Measurements from ENCODE around the gene TGFB2.

The TGFB2 gene

DNA sequence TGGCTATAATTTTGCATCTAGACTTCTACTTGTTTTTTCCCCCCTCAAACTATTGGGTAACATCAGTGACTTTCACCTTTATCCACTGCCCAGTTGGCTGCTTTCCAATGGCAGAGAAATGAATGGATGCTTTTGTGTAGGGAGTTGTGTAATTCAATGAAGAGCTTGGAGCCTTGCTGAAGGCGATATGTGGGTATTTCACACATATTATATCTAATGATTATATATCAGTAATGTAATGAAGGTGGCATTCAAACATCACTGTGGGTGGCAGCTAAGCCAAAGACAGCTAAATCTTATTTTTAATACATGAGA, 81.2 kb downstream of the TGFB2 start:
- Histone ChIP-seq H3K9me3 (ENCODE audit: control insufficient read depth, low read length) (peaks cover 3% of the 10 kb centered on the region), H3K27ac (ENCODE audit: low read depth, low read length, severe bottlenecking) (no peak overlapping the region), H3K36me3 (ENCODE audit: control insufficient read depth, insufficient read depth, low read length) (peaks cover 33% of the 10 kb centered on the region), H3K4me3 (ENCODE audit: extremely low read depth, insufficient read depth, low read length, poor library complexity, severe bottlenecking) (no peak overlapping the region), H3K4me1 (ENCODE audit: control insufficient read depth, insufficient read depth, low read length, poor library complexity, severe bottlenecking) (peaks cover 7% of the 10 kb centered on the region)
- no CpG with 5 or more reads among the region's 1 CpG for WGBS, 2 experiments (ENCODE audit: insufficient coverage in 2 of 2)

DNA sequence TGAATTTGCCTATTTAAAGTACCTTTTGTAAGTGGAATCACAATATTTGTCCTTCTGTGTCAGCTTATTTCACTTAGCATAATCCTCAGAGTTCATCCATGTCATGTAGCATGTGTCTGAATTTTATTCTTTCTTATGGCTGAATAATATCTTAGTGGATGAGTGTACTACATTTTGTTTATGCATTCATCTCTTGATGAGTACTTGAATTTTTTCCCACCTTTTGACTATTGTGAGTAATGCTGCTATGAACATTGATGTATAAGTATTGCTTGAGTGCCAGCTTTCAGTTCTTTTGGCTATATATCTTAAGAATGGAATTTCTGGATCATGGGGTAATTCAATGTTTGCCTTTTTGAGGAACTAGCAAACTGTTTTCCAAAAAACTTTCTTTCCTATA, 84.2 kb downstream of the TGFB2 start:
- H3K36me3 ChIP-seq (ENCODE audit: control insufficient read depth, insufficient read depth, low read length): peaks cover 35% of the 10 kb centered on the region
- no peak overlapping the region for H3K4me3 ChIP-seq (ENCODE audit: extremely low read depth, insufficient read depth, low read length, poor library complexity, severe bottlenecking)
- H3K27ac ChIP-seq (ENCODE audit: low read depth, low read length, severe bottlenecking): no peak overlapping the region
- peaks cover 7% of the 10 kb centered on the region for H3K4me1 ChIP-seq (ENCODE audit: control insufficient read depth, insufficient read depth, low read length, poor library complexity, severe bottlenecking)
- H3K9me3 ChIP-seq (ENCODE audit: control insufficient read depth, low read length): peaks cover 3% of the 10 kb centered on the region

DNA sequence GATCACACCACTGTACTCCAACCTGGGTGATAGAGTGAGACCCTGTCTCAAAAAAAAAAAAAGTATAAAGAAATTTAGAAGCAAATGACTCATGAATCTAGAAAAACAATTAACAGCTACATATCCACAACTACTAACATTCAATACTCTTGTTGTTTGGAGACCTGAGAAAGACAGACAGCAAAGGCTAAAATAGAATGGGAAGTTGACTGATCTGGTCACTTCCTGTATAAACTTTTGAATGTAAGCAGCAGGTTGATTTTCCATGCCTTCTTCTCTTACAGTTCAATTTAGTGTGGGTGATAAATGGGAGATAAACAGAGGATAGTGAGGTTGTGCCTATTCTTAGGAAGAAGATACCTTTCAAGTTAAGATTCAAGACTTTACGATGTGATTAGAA, 85.2 kb downstream of the TGFB2 start:
- no peak overlapping the region for H3K4me3 ChIP-seq (ENCODE audit: extremely low read depth, insufficient read depth, low read length, poor library complexity, severe bottlenecking)
- H3K36me3 ChIP-seq (ENCODE audit: control insufficient read depth, insufficient read depth, low read length): peaks cover 45% of the 10 kb centered on the region
- H3K9me3 ChIP-seq (ENCODE audit: control insufficient read depth, low read length): peaks cover 3% of the 10 kb centered on the region
- WGBS, 2 experiments (ENCODE audit: insufficient coverage in 2 of 2): no CpG with 5 or more reads among the region's 1 CpG
- peaks cover 7% of the 10 kb centered on the region for H3K4me1 ChIP-seq (ENCODE audit: control insufficient read depth, insufficient read depth, low read length, poor library complexity, severe bottlenecking)
- no peak overlapping the region for H3K27ac ChIP-seq (ENCODE audit: low read depth, low read length, severe bottlenecking)

DNA sequence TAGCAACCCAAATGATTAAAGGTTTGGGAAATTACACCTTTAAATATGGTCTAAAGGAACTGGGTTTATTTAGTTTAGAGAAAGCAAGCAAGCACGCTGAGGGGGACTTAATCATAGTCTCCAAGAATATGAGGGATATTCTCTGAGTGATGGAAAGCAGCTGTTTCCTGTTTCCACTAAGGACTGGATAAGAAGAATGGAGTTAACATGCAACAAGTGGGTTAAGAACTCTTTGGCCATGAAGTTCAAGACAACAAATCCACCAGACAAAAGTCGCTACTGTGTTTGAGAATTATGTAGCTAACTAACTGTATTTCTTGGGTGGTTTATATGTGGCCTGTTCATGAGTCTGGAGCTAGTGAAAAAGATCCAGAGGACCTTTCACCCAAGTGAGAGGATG, 85.7 kb downstream of the TGFB2 start:
- peak overlapping the region; percentile 11 for H3K27ac ChIP-seq (ENCODE audit: low read depth, low read length, severe bottlenecking)
- H3K4me1 ChIP-seq (ENCODE audit: control insufficient read depth, insufficient read depth, low read length, poor library complexity, severe bottlenecking): peaks cover 7% of the 10 kb centered on the region
- no peak overlapping the region for H3K4me3 ChIP-seq (ENCODE audit: extremely low read depth, insufficient read depth, low read length, poor library complexity, severe bottlenecking)
- WGBS, 2 experiments (ENCODE audit: insufficient coverage in 2 of 2): 89 to 100% methylated on average over 1 of the region's 2 CpGs
- H3K36me3 ChIP-seq (ENCODE audit: control insufficient read depth, insufficient read depth, low read length): peaks cover 50% of the 10 kb centered on the region
- peaks cover 3% of the 10 kb centered on the region for H3K9me3 ChIP-seq (ENCODE audit: control insufficient read depth, low read length)

DNA sequence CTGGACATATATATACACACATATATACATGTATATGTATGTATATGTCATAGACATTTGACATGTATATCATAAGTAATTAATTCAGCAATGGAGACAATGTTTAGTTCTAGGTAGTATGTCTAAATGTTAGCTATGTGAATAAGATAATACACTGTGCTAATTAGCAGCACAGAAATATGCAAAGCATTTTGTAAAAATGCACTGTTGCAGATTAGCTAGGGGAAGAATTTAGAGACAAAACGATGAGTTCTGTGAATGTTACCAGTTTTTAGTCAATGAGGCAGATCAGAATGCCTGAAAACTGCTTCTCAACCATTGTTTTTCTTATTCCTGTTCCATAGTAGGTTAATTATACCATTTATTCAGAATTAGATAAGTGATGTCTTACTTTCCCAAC, 86.3 kb downstream of the TGFB2 start:
- WGBS, 2 experiments (ENCODE audit: insufficient coverage in 2 of 2): 80 to 100% methylated on average over 1 of the region's 1 CpG

DNA sequence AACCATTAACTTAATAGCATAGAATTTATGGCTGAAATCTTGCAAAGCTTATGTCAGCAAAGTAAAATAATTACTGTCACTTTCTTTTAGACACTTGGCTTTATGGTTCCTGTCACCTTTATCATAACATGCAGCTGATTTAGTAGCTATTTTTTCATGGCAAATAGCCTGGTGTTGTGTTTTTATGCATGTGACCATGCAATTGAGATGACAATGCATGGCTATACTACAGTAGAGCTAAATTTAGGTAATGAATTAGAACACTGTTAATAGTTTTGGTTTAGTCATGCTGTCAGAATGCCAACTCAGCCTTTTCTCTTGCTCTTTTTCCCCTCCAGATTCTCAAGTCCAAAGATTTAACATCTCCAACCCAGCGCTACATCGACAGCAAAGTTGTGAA, 88.6 kb downstream of the TGFB2 start:
- no peak overlapping the region for H3K4me3 ChIP-seq (ENCODE audit: extremely low read depth, insufficient read depth, low read length, poor library complexity, severe bottlenecking)
- 100% methylated on average over 1 to 2 of the region's 2 CpGs for WGBS, 2 experiments (ENCODE audit: insufficient coverage in 2 of 2)
- peaks cover 7% of the 10 kb centered on the region for H3K4me1 ChIP-seq (ENCODE audit: control insufficient read depth, insufficient read depth, low read length, poor library complexity, severe bottlenecking)
- peaks cover 3% of the 10 kb centered on the region for H3K9me3 ChIP-seq (ENCODE audit: control insufficient read depth, low read length)
- no peak overlapping the region for H3K27ac ChIP-seq (ENCODE audit: low read depth, low read length, severe bottlenecking)
- peaks cover 66% of the 10 kb centered on the region for H3K36me3 ChIP-seq (ENCODE audit: control insufficient read depth, insufficient read depth, low read length)

More for the DNA sequence above, 86.3 kb downstream of the TGFB2 start:
- Histone ChIP-seq H3K27ac (ENCODE audit: low read depth, low read length, severe bottlenecking) (no peak overlapping the region), H3K36me3 (ENCODE audit: control insufficient read depth, insufficient read depth, low read length) (peaks cover 53% of the 10 kb centered on the region), H3K4me1 (ENCODE audit: control insufficient read depth, insufficient read depth, low read length, poor library complexity, severe bottlenecking) (peaks cover 7% of the 10 kb centered on the region), H3K9me3 (ENCODE audit: control insufficient read depth, low read length) (peaks cover 3% of the 10 kb centered on the region), H3K4me3 (ENCODE audit: extremely low read depth, insufficient read depth, low read length, poor library complexity, severe bottlenecking) (no peak overlapping the region)

DNA sequence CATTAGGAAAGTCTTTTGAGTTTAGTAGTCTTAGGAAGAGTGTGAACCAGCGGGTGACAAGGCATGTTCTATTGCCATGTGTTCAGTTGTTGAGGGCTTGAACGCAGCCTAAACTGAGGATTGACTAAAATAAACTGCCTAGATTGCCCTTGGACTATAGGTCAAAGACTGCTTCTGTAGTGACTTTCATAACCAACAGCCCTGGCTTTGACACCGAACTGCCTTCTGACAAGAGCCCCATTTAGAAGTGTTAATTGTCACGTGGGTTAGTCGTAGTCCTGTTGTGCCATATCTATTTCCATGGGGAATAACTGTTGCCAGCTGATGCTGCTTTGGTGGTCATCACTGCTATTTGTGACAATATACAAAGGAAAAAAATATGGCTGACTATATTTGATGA, 90.4 kb downstream of the TGFB2 start:
- Histone ChIP-seq H3K4me3 (ENCODE audit: extremely low read depth, insufficient read depth, low read length, poor library complexity, severe bottlenecking) (no peak overlapping the region), H3K4me1 (ENCODE audit: control insufficient read depth, insufficient read depth, low read length, poor library complexity, severe bottlenecking) (peaks cover 2% of the 10 kb centered on the region), H3K27ac (ENCODE audit: low read depth, low read length, severe bottlenecking) (no peak overlapping the region), H3K9me3 (ENCODE audit: control insufficient read depth, low read length) (no peaks in the 10 kb centered on the region), H3K36me3 (ENCODE audit: control insufficient read depth, insufficient read depth, low read length) (peaks cover 64% of the 10 kb centered on the region)
- 96 to 98% methylated on average over 3 to 4 of the region's 5 CpGs for WGBS, 2 experiments (ENCODE audit: insufficient coverage in 2 of 2)

DNA sequence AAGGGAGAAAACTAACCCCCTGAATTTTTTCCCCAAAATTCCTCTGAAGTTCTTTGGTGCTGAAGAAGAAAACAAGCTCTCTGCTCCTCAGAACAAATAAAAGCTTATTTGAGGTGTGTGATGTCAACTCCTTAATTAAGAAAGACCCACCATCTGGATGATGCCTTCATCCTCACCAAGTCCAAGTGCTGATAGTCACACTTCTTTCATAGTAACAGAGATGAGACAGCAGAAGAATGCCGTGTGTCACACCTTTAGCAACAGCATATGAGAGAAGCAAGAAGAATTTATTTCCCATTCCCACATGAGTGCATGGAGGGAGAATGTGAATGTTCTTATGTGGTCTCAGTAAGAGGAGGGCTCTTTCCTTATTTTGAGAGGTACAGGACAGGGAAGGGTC, 91.2 kb downstream of the TGFB2 start:
- Histone ChIP-seq H3K4me3 (ENCODE audit: extremely low read depth, insufficient read depth, low read length, poor library complexity, severe bottlenecking) (no peak overlapping the region), H3K4me1 (ENCODE audit: control insufficient read depth, insufficient read depth, low read length, poor library complexity, severe bottlenecking) (no peaks in the 10 kb centered on the region), H3K27ac (ENCODE audit: low read depth, low read length, severe bottlenecking) (no peak overlapping the region), H3K36me3 (ENCODE audit: control insufficient read depth, insufficient read depth, low read length) (peaks cover 72% of the 10 kb centered on the region), H3K9me3 (ENCODE audit: control insufficient read depth, low read length) (no peaks in the 10 kb centered on the region)
- no CpG with 5 or more reads among the region's 1 CpG for WGBS, 2 experiments (ENCODE audit: insufficient coverage in 2 of 2)

DNA sequence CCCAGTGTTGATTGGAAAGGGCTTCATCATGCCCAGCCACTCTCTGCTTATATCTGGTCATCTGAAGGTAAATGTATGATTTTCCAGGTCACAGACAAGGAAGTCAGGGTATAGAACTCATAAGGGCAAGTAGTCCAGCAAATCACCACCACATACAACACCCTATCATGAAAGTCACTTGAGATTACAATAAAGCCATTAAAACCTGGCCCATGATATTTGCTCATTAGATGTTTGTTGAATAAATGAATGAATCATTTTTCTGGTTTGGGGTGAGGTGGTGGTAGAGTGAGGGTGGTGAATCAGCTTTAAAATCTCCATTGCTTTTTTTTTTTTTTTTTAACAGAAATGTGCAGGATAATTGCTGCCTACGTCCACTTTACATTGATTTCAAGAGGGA, 91.9 kb downstream of the TGFB2 start:
- peaks cover 75% of the 10 kb centered on the region for H3K36me3 ChIP-seq (ENCODE audit: control insufficient read depth, insufficient read depth, low read length)
- WGBS, 2 experiments (ENCODE audit: insufficient coverage in 2 of 2): 100% methylated on average over 1 of the region's 1 CpG
- H3K4me3 ChIP-seq (ENCODE audit: extremely low read depth, insufficient read depth, low read length, poor library complexity, severe bottlenecking): no peak overlapping the region
- no peaks in the 10 kb centered on the region for H3K4me1 ChIP-seq (ENCODE audit: control insufficient read depth, insufficient read depth, low read length, poor library complexity, severe bottlenecking)
- no peaks in the 10 kb centered on the region for H3K9me3 ChIP-seq (ENCODE audit: control insufficient read depth, low read length)
- H3K27ac ChIP-seq (ENCODE audit: low read depth, low read length, severe bottlenecking): no peak overlapping the region

DNA sequence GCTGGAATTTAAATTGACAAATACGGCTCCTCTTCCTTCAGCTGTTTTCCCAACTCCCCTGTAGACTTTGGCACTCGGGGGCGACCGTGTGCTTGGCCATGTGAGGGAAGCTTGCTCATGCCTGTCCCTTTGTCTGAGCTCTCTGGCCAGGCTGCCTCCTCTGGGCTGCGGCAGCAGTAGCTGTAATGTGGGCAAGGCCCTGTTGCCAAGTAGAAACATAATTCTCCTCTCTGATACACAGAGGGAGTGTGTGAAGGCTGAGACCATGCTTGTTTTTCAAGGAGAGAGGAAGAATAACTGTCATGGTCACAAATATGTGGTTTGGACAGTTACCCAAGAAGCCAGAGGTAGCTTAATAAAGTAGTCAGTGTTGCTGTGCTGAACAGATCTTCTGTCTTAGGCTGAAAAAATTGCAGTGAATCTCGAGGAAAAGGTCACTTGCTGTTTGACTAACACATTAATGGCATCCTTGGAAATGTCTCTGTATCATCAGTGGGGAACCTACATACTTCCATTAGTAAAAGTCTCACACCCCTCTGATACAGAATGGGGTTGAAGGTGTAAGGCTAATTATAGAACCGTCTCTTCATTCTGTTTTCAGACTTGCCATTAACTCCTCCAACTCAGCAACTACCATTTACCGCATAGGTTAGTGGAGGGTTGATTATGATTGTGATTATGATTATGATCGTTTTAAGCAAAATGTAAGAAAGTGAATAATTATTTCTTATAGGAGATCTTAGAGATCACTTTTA, 94.6 kb downstream of the TGFB2 start:
- peaks cover 54% of the 10 kb centered on the region for H3K36me3 ChIP-seq (ENCODE audit: control insufficient read depth, insufficient read depth, low read length)
- no peaks in the 10 kb centered on the region for H3K9me3 ChIP-seq (ENCODE audit: control insufficient read depth, low read length)
- WGBS, 2 experiments (ENCODE audit: insufficient coverage in 2 of 2): 59 to 81% methylated on average over 5 of the region's 9 CpGs
- no peak overlapping the region for H3K4me3 ChIP-seq (ENCODE audit: extremely low read depth, insufficient read depth, low read length, poor library complexity, severe bottlenecking)
- H3K4me1 ChIP-seq (ENCODE audit: control insufficient read depth, insufficient read depth, low read length, poor library complexity, severe bottlenecking): no peaks in the 10 kb centered on the region
- H3K27ac ChIP-seq (ENCODE audit: low read depth, low read length, severe bottlenecking): no peak overlapping the region

DNA sequence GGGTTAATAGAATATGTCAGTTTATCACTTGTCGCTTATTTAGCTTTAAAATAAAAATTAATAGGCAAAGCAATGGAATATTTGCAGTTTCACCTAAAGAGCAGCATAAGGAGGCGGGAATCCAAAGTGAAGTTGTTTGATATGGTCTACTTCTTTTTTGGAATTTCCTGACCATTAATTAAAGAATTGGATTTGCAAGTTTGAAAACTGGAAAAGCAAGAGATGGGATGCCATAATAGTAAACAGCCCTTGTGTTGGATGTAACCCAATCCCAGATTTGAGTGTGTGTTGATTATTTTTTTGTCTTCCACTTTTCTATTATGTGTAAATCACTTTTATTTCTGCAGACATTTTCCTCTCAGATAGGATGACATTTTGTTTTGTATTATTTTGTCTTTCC, 98.1 kb downstream of the TGFB2 start:
- H3K4me1 ChIP-seq (ENCODE audit: control insufficient read depth, insufficient read depth, low read length, poor library complexity, severe bottlenecking): no peaks in the 10 kb centered on the region
- H3K27ac ChIP-seq (ENCODE audit: low read depth, low read length, severe bottlenecking): no peak overlapping the region
- 83 to 100% methylated on average over 1 to 2 of the region's 2 CpGs for WGBS, 2 experiments (ENCODE audit: insufficient coverage in 2 of 2)

More for the DNA sequence above, 98.1 kb downstream of the TGFB2 start:
- H3K9me3 ChIP-seq (ENCODE audit: control insufficient read depth, low read length): peaks cover 3% of the 10 kb centered on the region
- no peak overlapping the region for H3K4me3 ChIP-seq (ENCODE audit: extremely low read depth, insufficient read depth, low read length, poor library complexity, severe bottlenecking)
- H3K36me3 ChIP-seq (ENCODE audit: control insufficient read depth, insufficient read depth, low read length): peaks cover 25% of the 10 kb centered on the region

Data from mesodermal cell (in vitro differentiated cells).